ENCODE results near the gene BABAM2.
A peak's percentile ranks its signal among the peaks of the same experiment; 100 is the strongest.
"Not testable (repeated sequence)": the region's sequence is repeated elsewhere in the genome, so short reads cannot be mapped to it uniquely, and the experiment has no call there.

BABAM2 gene

DNA sequence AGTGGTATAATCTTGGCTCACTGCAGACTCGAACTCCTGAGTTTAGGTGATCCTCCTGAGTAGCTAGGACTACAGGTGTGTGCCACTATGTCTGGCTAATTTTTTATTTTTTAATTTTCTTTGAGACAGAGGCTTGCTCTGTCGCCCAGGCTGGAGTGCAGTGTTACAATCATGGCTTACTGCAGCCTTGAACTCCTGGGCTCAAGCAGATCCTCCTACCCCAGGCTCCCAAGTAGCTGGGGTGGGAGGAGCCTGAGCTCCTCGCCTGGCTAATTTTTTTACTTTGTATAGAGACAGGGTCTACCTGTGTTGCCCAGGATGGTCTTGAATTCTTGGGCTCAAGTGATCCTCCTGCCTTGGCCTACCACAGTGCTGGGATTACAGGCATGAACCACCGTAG is 62.5 kb downstream of the BABAM2 start:
- DNase-seq = no peak

DNA sequence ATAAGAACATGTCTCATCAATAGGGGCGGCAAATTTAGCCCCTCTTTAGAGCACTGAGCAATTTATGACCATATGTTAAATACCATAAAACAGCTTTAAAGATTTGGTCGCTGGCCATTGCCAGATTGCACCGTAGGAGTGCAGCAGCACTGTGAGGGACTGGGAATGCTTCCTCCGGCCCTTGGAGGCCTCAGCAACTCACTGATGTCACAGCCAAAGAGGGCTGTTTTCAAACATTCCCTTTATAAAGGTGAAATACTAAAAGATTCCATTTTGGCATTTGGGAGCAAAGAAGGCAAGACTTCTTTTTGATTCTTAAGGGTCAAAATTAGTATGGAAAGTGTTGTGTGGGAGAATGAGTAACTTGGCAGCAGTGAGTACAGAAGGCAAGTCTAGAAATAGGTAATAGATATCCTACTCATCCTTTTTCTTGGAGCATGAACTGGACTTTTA is 63.7 kb downstream of the BABAM2 start:
- DNase-seq = no peak

DNA sequence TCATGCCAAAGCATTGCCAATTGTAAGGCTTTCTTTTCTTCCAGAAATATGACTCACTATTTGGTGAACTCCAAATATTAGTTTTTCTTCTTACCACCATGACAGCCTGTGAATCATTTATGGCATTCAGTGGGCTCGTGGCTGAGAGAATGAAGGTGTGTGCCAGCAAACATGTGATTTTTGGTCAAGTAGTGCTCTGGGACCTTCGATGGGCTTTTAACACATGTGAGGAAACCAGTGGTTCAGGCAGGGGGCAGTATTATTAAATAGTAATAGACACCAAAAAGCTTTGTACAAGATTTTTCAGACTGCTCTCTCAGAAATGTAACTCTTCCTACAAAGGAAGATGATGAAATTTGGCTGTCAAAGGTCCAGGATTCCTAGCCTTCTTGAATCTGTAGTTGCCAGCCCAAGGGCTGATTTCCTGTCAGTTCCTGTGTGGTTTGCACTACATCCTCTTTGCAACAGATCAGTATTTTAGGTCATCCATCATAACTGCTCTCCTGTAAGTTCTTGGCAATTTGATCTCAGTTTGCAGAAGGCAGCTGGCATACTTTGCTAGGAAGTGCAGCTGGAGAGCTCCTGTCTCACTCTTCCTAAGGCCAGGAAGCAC is 64.3 kb downstream of the BABAM2 start:
- DNase-seq = peak; percentile 77

DNA sequence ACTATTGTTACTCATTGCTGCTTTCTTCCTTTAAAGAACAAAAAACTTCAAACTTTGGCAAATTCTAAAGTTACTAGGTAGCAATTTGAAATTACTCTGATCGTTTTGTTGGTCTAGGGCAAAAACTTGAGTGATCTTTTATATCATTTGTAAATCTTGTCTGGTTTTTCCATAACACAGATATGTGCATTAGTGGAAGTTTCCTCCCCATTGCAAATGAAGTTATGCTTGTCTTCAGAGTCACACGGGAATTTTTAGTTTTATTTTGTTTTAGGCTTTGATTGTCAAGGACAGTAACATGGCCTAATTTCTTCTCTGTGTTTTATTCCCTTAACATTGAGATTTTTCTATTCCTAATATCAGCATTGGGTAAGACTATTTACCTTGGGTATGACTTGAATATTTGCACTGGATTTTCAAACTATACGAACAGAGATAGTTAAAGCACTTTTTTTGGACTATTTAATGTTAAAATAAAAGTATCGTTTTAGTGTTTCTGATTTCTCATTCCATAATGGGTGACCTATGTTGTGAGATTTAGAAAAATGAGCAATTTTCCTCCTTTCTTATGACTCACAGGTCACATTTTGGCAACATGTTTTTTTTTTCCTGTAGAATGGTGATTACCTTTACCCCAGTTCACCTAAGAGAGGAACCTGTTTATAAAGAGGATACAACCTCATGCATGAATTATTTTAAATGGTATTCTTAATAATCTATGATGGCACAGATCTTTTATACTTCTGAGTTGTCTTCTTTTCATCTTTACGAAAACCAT is 65.0 kb downstream of the BABAM2 start:
- no peak for DNase-seq

DNA sequence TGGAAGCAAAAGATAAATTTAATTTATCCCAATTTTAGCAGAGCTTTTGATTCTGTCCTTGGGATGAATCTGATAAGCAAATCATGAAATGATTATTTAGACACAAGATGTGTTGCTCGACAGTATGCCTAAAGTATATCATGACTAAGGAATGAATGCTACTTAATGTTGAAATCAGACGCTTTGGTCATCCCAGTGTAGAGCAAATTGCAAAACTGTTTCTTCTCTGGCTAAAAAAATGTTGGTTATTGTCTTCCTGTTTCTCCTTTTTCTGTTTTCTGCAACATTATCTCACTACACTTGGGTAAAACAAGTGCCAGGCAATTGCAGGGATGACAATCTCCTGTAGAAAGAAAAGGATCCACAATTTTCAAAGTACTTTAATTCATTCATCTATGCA is 66.4 kb downstream of the BABAM2 start:
- no peak for DNase-seq

DNA sequence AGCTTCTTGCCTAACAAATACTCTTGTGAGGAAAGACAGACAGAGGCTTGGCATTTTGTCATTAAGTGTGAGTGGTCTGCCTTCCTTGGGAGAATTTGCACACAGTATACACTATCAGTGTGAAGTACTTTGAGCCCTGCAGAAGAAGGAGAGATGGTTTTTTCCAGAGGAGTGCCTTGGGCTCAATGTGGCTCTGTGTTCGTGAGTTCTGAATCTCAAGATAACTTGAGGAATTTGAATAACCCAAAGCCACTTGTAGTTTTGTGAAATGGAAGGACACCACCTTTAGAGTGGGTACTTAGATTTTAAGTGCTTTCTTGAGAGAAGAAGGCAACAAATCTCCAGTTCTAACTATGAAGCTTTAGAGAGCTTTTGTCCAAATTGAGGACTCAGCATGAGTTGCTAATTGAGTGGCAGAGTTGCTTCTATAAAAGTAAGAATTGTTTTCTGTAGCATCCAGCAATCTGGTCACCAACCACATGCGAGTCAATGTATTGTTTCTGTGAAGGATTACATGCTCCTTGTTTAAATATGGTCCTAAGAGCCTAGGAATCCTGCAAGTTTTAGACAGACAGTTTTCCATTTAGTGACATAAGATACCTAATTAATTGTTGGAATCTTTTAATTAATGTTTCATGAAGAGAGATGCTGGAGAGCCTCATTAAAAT is 68.3 kb downstream of the BABAM2 start:
- no peak for DNase-seq

DNA sequence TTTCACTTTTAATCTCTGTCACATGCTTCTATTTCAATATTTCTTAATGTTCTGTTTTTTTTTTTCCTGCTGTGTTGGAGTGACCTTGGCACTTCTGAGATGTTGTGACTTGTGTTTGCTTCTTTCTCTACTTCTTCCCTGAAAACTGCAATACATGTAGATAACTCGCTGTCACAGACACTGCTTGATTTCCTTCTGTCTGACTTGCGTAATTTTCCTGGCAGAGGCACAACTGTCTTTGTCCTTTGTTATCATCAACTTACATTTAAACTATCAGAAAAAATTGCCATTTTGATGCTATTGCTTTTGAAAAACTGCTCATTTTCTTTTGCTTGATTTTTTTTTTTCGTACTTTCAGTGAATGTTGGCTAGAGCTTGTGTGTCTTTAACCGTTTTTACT is 69.0 kb downstream of the BABAM2 start:
- DNase-seq = no peak

DNA sequence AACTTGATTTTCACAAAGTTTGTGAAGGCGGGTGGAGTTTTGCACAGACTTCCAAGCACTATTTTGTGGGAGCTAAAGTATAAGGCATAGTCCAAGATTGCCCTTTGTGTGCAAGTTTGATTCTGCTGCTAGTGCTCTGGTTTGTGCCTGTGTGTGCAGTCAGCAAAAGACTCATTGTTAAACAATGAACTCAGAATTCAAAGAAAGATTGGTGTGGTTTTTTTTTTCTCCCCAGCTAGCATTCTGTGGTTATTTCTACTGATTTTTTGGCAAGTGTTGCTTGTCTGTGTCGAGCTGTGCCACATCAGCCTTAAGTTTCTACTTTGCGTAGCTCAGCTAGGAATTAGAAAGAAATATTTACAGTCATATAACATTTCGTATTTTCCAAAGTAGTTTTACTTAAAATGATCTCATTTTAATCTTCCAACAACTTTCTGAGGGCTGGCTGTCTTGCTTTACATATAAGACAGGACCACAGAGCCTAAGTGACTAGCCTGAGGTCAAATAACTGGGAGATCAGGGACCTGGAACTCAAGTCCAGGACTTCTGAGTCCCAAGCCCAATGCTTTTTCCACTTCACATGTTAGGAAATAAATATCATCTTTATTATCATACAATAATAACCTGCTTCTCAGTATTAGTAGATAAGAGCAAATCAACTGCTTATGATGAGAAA is 69.8 kb downstream of the BABAM2 start:
- DNase-seq = peak; percentile 56

DNA sequence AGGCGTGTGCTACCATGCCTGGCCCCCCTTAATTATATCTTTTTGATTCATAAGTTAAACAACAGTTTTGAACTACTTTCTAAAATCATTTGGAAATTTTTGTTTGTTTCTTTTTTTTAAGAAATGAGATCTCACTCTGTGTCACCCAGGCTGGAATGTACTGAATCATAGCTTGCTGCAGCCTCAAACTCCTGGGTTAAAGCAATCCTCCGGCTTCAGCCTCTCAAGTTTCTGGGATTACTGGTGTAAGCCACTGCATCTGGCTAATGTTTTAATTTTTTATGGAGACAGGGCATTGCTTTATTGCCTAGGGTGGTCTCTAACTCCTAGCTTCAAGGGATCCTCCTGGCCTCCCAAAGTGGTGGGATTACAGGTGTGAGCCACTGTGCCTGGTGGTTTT is 71.5 kb downstream of the BABAM2 start:
- no peak for DNase-seq

DNA sequence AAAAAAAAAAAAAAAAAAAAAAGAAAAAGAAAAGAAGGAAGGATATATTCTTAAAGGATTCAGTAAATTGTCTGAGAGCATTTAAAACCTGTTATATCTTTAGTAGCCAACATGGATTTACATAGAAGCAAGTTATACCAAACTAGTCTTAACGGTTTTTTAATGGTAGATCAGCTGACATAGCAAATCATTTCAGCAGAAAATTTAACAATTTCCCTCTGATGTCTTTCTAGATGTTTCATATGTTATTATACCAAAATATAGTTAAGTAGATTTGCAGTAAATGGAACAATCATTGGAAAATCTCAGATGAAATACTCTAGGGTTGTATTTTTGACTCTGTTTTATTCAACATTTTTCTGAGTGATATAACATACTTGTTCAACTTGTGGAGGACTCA is 72.9 kb downstream of the BABAM2 start:
- no peak for DNase-seq

DNA sequence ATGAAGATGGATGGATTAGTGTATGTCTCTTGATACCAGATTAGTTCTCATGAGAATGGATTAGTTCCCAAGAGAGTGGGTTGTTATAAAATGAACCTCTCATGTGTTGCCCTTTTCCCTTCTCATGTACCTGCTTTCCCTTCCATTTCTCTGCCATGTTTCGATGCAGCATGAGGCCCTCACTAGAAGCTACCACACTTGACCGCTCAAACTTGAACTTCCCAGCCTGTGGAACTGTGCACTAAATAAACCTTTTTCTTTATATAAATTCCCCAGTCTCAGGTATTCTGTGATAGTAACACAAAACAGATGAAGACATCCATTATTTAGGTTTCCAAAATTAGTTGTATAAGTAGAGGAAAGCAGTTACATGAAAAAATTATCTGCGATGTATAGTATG is 73.5 kb downstream of the BABAM2 start:
- no peak for DNase-seq

DNA sequence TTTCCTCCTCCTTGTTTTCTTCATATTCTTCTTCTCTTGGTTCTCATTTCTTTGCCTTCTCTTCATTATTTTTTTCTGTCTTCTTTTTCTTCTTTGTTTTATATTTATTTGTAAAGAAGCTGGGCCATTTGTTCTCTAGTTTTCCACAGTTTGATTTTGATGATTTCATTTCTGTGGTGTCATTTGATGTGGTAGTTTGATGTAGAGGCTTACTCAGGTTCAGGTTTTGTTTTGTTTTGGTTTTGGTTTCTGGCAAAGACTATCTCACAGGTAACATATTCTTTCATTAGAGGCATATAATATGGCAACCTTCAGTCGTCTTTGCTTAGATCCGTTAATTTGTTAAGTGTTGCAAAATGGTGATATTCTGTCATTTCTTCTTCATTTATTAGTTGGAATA is 75.3 kb downstream of the BABAM2 start:
- DNase-seq = no peak

DNA sequence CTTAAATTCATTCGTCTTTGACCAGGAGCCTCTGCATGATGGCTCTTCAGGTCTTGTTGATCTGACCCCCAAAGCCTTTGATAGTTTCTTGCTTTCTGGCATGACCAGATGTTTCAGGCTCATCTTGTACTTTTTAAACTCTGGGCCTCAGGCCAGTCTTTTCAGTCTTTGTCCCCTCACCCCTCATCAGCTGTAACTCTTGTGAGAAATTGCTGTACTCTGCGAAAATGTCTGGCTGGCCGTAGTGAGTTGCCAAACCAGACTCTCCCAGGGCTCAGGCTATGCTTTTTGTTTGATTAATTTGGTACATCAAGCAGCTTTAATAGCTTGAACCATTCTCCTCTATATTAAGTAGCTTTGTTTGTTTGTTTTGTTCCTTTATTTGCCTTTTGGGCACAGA is 75.9 kb downstream of the BABAM2 start:
- no peak for DNase-seq

DNA sequence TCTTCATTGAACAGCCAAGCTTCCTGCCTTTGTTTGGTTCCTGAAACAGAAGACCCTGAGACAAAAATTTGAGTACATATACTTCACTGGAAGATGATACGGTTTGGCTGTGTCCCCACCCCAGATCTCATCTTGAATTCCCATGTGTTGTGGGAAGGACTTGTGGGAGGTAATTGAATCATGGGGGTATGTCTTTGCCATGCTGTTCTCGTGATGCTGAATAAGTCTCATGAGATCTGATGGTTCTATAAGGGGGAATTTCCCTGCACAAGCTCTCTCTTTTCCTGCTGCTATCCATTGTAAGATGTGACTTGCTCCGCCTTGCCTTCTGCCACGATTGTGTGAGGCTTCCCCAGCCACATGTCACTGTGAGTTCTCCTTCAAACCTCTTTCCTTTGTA is 76.5 kb downstream of the BABAM2 start:
- DNase-seq = no peak

DNA sequence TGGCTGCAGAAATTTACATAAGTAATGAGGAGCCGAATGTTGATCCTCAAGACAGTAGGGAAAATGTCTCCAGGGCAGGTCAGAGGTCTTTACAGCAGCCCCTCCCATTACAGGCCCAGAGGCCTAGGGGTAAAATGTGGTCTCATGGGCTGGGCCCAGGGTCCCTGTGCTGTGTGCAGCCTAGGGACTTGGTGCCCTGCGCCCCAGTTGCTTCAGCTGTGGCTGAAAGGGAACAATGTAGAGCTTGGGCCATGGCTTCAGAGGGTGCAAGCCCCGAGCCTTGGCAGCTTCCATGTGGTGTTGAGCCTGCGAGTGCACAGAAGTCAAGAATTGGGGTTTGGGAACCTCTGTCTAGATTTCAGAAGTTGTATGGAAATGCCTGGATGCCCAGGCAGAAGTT is 77.5 kb downstream of the BABAM2 start:
- not testable (repeated sequence) for DNase-seq

DNA sequence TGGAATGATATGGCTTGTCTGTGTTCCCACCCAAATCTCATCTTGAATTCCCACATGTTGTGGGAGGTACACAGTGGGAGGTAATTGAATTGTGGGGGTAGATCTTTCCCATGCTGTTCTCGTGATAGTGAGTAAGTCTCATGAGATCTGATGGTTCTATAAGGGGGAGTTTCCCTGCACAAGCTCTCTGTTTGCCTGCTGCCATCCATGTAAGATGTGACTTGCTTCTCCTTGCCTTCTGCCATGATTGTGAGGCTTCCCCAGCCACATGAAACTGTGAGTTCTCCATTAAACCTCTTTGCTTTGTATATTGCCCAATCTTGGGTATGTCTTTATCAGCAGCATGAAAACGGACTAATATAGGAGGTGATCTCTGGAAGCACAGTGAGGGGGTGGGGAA is 78.4 kb downstream of the BABAM2 start:
- not testable (repeated sequence) for DNase-seq

DNA sequence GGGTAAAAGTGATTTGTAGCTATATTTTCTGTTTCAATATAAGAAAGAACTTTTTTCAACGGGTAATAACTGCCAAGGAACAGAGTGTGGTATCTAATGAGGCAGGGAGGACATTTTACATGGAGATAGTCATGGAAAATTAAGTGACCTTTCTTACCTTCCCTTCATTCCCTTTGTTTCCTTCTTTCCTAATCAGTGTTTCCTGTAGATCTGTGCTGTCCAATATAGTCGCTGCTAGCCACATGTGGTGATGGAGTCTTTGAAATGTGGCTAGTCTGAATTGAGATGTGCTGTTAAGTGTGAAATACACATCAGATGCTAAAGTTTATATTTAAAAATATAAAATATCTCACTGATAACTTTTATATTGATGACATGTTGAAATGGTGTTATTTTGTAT is 81.8 kb downstream of the BABAM2 start:
- DNase-seq = no peak

DNA sequence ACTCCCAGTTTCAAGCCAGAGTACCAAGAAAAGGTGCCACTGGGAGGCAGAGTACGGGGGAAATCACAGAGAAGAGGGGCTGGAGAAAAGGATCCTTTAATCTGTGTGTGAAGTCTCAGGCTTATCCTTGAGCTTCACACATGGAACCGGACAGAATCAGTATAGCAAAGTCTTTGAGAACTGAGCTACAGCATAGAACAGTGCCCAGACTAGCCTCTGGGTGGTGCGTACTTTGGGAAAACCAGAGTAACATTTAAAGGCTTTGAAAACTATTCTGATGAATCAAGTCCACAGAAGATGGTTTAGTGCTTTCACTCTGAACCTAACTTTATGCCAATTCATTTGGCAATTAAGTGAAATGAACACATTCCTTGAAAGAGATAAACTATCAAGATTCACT is 83.1 kb downstream of the BABAM2 start:
- DNase-seq = no peak

DNA sequence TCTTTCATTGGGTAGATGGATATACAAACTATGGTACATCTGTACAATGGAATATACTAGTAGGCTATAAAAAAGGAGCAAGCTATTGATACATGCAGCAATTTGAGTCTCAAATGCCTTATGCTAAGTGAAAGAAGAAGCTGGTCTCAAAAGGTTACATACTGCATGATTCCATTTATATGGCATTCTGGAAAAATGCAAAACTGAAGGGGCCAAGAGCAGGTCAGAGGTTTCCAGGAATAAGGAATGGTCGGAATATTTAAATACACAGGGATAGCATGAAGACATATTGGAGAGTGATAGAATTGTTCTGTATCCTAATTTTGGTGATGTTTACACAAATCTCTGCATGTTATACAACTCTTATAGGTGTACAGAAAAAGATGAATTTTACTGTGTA is 85.8 kb downstream of the BABAM2 start:
- no peak for DNase-seq

DNA sequence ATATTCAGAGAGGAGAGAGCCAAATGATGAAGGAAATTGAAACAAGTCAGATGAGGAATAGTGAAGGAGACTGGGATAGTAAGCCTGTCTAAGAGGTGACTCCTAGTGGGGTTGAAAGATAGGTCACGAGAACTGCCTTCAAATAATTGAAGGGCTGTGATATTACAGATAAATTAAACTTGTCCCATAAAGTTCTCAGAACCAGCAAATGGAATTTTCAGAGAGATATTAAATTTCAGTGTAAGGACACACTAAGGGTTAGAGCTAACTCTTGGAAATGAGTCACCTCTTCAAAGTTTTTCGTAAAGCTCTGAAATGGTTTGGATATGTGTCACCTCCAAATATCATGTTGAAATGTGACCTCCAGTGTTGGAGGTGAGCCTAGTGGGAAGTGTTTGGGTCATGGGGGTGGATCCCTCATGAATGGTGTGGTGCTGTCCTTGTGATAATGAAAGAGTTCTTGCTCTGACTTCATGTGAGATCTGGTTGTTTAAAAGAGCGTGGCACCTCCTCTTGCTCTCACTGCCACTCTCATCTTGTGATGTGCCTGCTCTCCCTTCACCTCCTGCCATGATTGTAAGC is 87.3 kb downstream of the BABAM2 start:
- DNase-seq = peak; percentile 51

DNA sequence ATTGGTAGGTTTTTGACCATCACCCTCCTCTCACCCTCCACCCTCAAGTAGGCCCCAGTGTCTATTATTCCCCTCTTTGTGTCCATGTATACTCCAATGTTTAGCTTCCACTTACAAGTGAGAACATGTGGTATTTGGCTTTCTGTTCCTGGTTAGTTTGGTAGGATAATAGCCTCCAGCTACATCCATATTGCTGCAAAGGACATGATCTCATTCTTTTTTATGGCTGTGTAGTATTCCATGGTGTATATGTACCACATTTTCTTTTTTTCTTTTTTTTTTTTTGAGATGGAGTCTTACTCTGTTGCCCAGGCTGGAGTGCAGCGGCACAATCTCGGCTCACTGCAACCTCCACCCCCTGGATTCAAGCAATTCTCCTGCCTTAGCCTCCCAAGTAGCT is 88.2 kb downstream of the BABAM2 start:
- not testable (repeated sequence) for DNase-seq

DNA sequence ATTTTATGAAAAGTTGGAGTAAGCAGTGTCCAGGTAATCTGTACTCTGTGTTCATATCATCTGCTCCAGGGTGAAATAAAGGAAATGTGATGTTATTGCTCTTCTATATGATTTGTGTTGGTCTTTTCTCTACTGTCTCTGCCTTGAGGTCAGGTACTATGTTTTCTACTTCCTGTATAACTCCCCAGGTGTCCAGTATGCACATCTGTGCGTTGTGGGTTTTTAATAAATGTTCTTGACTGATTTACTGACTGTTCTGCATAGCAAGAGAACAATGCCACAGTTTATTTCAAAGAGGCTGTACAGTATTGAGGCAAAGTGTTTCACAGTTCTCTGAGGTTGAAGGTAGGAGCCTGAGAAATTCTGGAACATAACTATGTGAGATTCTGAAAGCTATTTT is 89.7 kb downstream of the BABAM2 start:
- no peak for DNase-seq

DNA sequence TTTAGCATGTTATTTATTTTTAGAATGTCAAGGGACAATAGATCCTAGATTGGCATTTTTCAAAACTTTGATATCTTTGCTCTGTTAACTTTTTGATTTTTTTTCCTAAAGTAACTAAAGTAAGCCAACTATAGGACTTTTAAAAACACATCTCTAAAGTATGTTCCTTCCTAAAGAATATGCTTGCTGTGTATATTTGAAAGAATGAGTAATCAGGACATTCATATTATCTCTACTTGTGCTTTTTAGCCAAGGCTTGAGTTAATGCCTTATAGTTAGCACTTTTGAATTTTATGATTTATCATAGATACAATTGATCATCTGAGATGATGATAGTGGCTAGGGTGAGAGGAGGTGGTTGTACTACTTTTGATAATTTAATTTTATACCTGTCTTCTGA is 93.6 kb downstream of the BABAM2 start:
- no peak for DNase-seq

Data from amniotic stem cell (primary cell).